GM13977 (cell line): ENCODE measurements around the gene BRD3.

Experiments
- DNase-seq: peaks from one replicate; pipeline ENCODE4 v3.0.0; 2012; ENCODE audit warnings: low spot score
- CTCF ChIP-seq: IDR thresholded peaks from 2 replicates; pipeline ENCODE4 v1.5.1; 2012; ENCODE audit warnings: mild to moderate bottlenecking, control low read depth; ENCODE audit not compliant: insufficient read depth; ENCODE audit errors: extremely low read depth, missing control alignments
- in situ Hi-C: fragments of 300-500 bp; cut with MboI; formaldehyde crosslinking; loops from one replicate; pipeline ENCODE4 v1.12.0; 2022; ENCODE audit warnings: low sequenced_read_pairs, low pct_unique_long_range_greater_than_20kb, mixed read lengths, inconsistent platforms; ENCODE audit not compliant: unreplicated experiment

Gene BRD3

GRCh38 chr9:134061688-134062371, 6.0 kb downstream of the BRD3 start:
- no peak for DNase-seq
- in situ Hi-C loops = no loop called here
- no peak for TF ChIP-seq CTCF

- in situ Hi-C loops = no loop called here
- no peak for TF ChIP-seq CTCF
- no peak for DNase-seq
Observed at GRCh38 chr9:134061019-134061687, 6.7 kb downstream of the BRD3 start.

- in situ Hi-C loops = no loop called here
- TF ChIP-seq CTCF = no peak
- no peak for DNase-seq
Observed at GRCh38 chr9:134060546-134060945, 7.3 kb downstream of the BRD3 start.

- peak; percentile 85 for DNase-seq
- in situ Hi-C loops = no loop called here
- TF ChIP-seq CTCF = no peak
Observed at GRCh38 chr9:134059661-134060395, 8.0 kb downstream of the BRD3 start.

- in situ Hi-C loops = no loop called here
- no peak for DNase-seq
- no peak for TF ChIP-seq CTCF
Observed at GRCh38 chr9:134059188-134059641, 8.6 kb downstream of the BRD3 start.

- in situ Hi-C loops = no loop called here
- DNase-seq = no peak
- TF ChIP-seq CTCF = no peak
Observed at GRCh38 chr9:134058716-134059115, 9.1 kb downstream of the BRD3 start.
